ENCODE data around the gene MUS81. TPM values are rescaled to one million over a fixed set of nuclear protein-coding genes. Genes with fewer than 3 reads are reported as not detected.
A peak's percentile ranks its signal among the peaks of the same experiment; 100 is the strongest.

The MUS81 gene
- total and polyA plus RNA-seq, 2 of the 13 experiments (the other 11 are each of a cell fraction or from before 2014, with no cell fraction given): 25.6 to 30.2 TPM

- TF ChIP-seq LCORL (IDR thresholded peaks at IDR 0.05) (no peak), LCORL (CRISPR knock-in tag; IDR thresholded peaks at IDR 0.05) (peak; percentile 65), ZNF687 (CRISPR knock-in tag; IDR thresholded peaks at IDR 0.05) (peak; percentile 67; the same call in 1 of the 2 replicates), ZNF616 (CRISPR knock-in tag; IDR thresholded peaks at IDR 0.05; ENCODE audit: low read depth) (no peak), ZNF660 (CRISPR knock-in tag; IDR thresholded peaks at IDR 0.05; ENCODE audit: borderline replicate concordance, low read depth) (no peak), CCDC6 (CRISPR knock-in tag; IDR thresholded peaks at IDR 0.05) (no peak), NFATC3 (CRISPR knock-in tag; IDR thresholded peaks at IDR 0.05) (0 out of 2 replicates have a peak, but pooled peaks have one; percentile 56), MEIS2 (CRISPR knock-in tag; IDR thresholded peaks at IDR 0.05) (peak; percentile 75; the same call in 1 of the 2 replicates), CTCF (CRISPR knock-in tag; IDR thresholded peaks at IDR 0.05) (peak; percentile 95), ZNF768 (CRISPR knock-in tag; IDR thresholded peaks at IDR 0.05) (no peak; the same call in 1 of the 2 replicates), NONO (IDR thresholded peaks at IDR 0.05) (no peak), NONO (CRISPR knock-in tag; conservative IDR thresholded peaks at IDR 0.05) (peak; percentile 70), ZNF296 (CRISPR knock-in tag; conservative IDR thresholded peaks at IDR 0.05) (no peak), PCBP1 (IDR thresholded peaks at IDR 0.05; ENCODE audit: borderline replicate concordance, low read depth, low read length) (no peak), ZNF556 (CRISPR knock-in tag; IDR thresholded peaks at IDR 0.05; ENCODE audit: borderline replicate concordance) (no peak), RFXAP (CRISPR knock-in tag; IDR thresholded peaks at IDR 0.05; ENCODE audit: borderline replicate concordance) (peak; percentile 65; the same call in 1 of the 2 replicates), PATZ1 (CRISPR knock-in tag; IDR thresholded peaks at IDR 0.05) (peak; percentile 89), BRD4 (CRISPR knock-in tag; IDR thresholded peaks at IDR 0.05) (peak; percentile 80; the same call in 1 of the 2 replicates), FOXC1 (CRISPR knock-in tag; IDR thresholded peaks at IDR 0.05; ENCODE audit: borderline replicate concordance) (peak; percentile 84), PHF5A (CRISPR knock-in tag; IDR thresholded peaks at IDR 0.05; ENCODE audit: low read depth, unreplicated experiment) (peak; percentile 45), MBNL3 (CRISPR knock-in tag; conservative IDR thresholded peaks at IDR 0.05) (no peak), ZNF569 (CRISPR knock-in tag; IDR thresholded peaks at IDR 0.05; ENCODE audit: borderline replicate concordance) (0 out of 2 replicates have a peak, but pooled peaks have one; percentile 62), NFRKB (IDR thresholded peaks at IDR 0.05) (no peak)
Measured at GRCh38 chr11:65860278-65861164, at the start of gene MUS81 (continued).

Data from HepG2 (cell line).